AG10803 (cell line): Measurements from ENCODE around the gene STX10.
"Not testable (repeated sequence)": the region's sequence is repeated elsewhere in the genome, so short reads cannot be mapped to it uniquely, and the experiment has no call there.

Experiments
- DNase-seq: peaks from one replicate; pipeline ENCODE4 v3.0.0; 2010; ENCODE audit warnings: low read depth
- H3K4me3 ChIP-seq: 2 replicates; pipeline ENCODE4 v1.5.1; 2011; ENCODE audit warnings: mild to moderate bottlenecking, low read length, control low read depth
- TF ChIP-seq, protein P1 (sequence below): conservative IDR thresholded peaks from 2 replicates; pipeline ENCODE4 v1.5.1; 2011; ENCODE audit warnings: mild to moderate bottlenecking, low read length, control low read depth, inconsistent platforms

The STX10 gene

DNA sequence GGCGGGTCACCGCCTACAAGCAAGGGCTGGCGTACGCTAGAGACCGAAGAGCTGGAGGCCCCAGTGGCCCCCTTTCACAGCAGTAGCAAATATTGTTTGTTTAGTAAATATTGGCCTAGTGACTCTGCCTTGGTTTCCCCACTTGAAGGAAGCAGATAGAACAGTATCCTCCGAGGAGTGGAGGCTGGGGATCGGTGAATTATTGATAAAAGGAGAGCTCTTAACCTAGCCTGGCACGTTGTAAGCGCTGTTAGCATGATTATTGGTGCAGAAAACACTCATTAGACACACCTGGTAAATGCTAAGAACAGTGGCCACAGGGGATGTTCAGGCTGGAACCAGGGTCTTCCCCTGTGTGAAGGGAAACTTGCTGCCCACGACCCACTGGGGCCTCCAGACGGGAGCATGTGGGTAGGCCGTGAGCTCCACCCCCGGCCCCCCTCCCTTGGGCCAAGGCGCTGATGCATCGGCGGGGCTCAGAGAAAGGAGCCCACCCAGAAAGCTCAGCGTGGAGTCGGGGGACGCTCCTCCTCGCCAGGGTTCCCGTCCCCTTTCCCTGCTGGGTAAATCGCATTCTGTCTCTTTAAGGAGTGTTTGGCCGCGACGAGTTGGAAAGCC lies 2.3 kb upstream of the STX10 start:
- TF ChIP-seq, protein P1, sequence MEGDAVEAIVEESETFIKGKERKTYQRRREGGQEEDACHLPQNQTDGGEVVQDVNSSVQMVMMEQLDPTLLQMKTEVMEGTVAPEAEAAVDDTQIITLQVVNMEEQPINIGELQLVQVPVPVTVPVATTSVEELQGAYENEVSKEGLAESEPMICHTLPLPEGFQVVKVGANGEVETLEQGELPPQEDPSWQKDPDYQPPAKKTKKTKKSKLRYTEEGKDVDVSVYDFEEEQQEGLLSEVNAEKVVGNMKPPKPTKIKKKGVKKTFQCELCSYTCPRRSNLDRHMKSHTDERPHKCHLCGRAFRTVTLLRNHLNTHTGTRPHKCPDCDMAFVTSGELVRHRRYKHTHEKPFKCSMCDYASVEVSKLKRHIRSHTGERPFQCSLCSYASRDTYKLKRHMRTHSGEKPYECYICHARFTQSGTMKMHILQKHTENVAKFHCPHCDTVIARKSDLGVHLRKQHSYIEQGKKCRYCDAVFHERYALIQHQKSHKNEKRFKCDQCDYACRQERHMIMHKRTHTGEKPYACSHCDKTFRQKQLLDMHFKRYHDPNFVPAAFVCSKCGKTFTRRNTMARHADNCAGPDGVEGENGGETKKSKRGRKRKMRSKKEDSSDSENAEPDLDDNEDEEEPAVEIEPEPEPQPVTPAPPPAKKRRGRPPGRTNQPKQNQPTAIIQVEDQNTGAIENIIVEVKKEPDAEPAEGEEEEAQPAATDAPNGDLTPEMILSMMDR: no peak
- DNase-seq: no peak
- peak overlapping the region; percentile 98 for H3K4me3 ChIP-seq

DNA sequence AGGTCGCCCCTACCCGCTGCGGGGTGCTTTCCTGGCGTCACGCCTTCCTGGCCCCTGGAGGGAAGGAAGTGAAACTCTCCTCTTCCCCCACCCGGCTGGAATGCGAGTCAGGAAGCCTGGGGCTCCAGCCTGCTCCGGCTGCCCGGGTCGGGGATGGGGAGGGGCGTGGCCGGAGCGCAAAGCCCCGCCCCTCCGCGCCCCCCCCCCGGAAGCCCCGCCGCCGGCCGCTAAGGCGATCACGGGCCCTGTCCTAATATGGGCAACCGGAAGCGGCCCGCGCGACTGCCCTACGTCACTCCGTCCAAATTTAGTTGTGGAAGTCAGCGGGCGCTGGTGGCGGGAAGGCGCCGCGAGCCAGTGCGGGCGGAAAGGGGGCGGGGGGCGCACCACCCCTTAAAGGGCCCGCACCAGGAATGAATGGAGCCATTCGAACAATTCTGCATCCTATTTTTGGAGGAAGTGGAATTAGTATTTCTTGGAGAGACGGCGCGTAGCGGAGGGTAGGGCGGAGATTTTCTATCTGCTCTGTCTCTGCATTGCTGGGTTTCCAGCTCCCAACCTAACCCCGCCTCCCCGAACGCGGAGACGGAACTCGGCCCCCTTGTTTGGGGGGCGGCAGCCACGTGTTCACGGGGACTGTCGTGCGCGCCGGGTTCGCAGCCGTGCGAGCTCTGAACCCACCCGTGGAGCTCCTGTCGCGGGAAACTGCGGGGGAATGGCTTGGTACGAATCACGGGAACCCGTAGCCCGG lies 1.6 kb upstream of the STX10 start:
- TF ChIP-seq, protein P1: peak; percentile 43
- DNase-seq: peak; percentile 97
- H3K4me3 ChIP-seq: peak overlapping the region; percentile 99

DNA sequence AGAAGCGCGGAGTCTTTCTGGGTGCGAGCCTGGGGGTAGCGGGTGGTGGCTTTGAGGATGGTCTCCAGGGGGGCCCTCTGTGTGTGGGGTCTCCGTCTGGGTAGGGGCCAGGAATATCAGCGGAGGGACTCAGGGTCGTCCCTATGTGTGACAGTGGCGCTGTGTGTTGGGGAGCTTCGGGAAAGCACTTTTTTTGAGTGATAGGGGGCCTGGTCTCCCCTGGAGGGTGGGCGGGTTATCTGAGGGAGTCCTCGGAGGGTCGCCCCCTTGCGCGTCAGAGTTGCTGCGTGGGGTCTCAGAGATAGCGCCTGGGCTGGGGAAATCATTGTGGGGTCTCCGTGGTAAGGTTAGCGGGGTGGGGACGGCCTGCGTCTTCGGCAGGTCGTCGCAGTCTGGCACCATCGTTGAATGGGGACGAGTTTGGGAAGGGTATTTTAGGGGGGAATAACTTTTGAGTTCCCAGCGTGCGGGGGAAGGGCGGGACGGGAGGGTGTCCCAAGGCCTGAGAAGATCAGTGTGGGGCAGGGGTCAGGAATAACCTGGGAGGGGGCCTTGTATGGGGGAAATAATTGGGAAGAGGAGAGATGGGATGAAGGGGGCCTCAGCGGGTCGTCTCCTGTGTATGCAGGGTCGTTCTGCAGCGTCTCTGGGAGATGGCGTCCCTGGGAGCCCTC lies 893 bp upstream of the STX10 start:
- H3K4me3 ChIP-seq: peak overlapping the region; percentile 99
- TF ChIP-seq, protein P1: no peak
- DNase-seq: no peak

DNA sequence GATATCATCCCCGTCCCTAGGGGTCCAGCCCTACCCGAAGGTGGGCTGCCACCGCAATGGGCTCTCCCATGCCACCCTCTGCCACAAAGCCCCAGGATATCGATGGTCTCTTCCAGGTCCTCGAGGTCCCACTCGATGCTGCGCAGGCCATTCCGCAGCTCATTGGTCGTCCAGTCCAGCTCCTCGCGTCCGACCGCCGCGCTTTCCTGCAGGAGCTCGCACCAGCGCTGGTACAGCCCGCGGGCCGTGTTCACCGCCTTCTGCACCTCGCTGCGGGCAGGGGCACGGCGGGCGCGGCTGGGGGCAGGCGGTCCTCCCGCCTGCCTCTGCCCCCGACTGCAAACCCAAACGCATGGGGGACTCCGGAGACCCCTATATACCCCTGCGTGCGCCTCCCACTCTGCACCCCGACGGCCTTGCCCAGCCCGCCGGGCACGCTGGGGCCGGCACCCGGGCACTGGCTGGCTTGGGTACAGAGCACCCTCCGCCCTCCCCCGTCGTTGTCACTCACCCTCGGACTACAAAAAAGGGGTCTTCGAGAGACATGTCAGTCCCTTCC lies 468 bp downstream of the STX10 start:
- TF ChIP-seq, protein P1: no peak
- peak; percentile 34 for DNase-seq
- H3K4me3 ChIP-seq: peak overlapping the region; percentile 99

DNA sequence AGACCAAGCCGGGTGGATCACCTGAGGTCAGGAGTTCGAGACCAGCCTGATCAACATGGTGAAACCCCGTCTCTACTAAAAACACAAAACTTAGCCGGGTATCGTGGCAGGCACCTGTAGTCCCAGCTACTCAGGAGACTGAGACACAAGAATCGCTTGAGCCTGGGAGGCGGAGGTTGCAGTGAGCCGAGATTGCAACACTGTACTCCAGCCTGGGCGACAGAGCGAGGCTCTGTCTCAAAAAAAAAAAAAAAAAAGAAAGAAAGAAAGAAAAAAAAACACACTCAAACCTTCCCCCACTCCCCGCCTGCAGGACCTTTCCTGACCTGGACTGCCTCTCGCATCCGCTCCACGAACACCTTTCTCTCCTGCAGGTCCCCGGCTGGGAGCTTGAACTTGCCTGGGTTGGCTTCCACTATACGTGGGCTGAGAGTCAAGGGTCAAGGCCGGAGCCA lies 975 bp downstream of the STX10 start:
- peak overlapping the region; percentile 99 for H3K4me3 ChIP-seq
- not testable (repeated sequence) for DNase-seq

DNA sequence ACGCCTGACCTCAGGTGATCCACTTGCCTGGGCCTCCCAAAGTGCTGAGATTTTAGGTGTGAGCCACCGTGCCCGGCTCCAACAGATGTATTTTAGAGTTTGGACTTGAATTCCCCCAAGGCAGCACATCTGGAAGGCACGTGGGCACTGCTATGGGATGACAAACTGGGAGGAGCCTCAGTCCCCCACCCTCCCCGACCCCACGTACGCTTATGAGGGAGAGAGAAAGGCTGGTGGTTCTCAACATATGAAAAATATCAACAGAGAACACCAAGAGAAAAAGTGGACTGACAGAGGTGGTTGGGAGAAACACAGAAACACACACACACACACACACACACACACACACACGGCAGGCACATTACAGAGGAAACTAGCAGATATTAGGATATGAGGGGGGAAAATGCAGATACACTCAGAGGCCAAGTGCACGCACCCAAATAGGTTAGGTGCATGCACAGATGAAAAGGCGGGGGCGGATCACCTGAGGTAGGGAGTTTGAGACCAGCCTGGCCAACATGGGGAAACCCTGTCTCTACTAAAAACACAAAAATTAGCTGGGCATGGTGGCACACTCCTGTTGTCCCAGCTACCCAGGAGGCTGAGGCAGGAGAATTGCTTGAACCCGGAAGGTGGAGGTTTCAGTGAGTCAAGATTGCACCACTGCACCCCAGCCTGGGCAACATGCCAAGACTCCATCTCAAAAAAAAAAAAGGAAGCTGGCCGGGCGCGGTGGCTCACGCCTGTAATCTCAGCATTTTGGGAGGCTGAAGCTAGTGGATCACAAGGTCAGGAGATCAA lies 3.2 kb downstream of the STX10 start:
- TF ChIP-seq, protein P1: no peak
- no peak overlapping the region for H3K4me3 ChIP-seq

More for the DNA sequence above, 3.2 kb downstream of the STX10 start:
- DNase-seq: peak; percentile 67
